Right atrium auricular region (tissue), 2 donors: Measurements from ENCODE around the gene ELF2. TPM values are rescaled to one million over a fixed set of nuclear protein-coding genes. Genes with fewer than 3 reads are reported as not detected.
"Not testable (repeated sequence)": the region's sequence is repeated elsewhere in the genome, so short reads cannot be mapped to it uniquely, and the experiment has no call there.

Source experiments
- DNase-seq: peaks from one replicate; pipeline ENCODE4 v3.0.0-alpha.2; 2019; ENCODE audit warnings: low spot score
- H3K27ac ChIP-seq, 2 donors: fragments of 200-600 bp; sonication (generic); 1 replicate in 1 of 2; 2 replicates in 1 of 2; pipeline ENCODE4 v1.5.1; 2016 to 2019
- H3K27me3 ChIP-seq, 2 donors: fragments of 200-600 bp; sonication (generic); one replicate each; pipeline versions ENCODE4 v1.5.1 to v1.6.0; 2017 to 2019
- H3K36me3 ChIP-seq: fragments of 200-600 bp; sonication (generic); one replicate; pipeline ENCODE4 v1.5.1; 2016
- H3K4me1 ChIP-seq, 2 donors: fragments of 200-600 bp; sonication (generic); one replicate each; pipeline versions ENCODE4 v1.5.1 to v1.6.0; 2017 to 2019
- H3K4me3 ChIP-seq, 2 donors: fragments of 200-600 bp; sonication (generic); 1 replicate in 1 of 2; 2 replicates in 1 of 2; pipeline ENCODE4 v1.5.1; 2017 to 2019; ENCODE audit warnings: mild to moderate bottlenecking in 1 of 2, moderate library complexity in 1 of 2
- H3K9me3 ChIP-seq, 2 donors: fragments of 200-600 bp; sonication (generic); one replicate each; pipeline ENCODE4 v1.5.1; 2019
- CTCF ChIP-seq, 2 donors: fragments of 200-600 bp; sonication (generic); IDR thresholded peaks; one replicate each; pipeline ENCODE4 v1.5.1; 2019; ENCODE audit warnings: antibody characterized with exemption in 2 of 2
- total RNA-seq, 2 donors: library from RNA; depleted of rRNA; stranded (reverse); fragments of >200 nt; gene quantifications; one replicate each; pipeline ENCODE4 v1.1.0, GENCODE V29; 2016

ELF2 gene
- total RNA-seq, 2 donors from 2014 or later: 32.2 to 32.3 TPM

DNA sequence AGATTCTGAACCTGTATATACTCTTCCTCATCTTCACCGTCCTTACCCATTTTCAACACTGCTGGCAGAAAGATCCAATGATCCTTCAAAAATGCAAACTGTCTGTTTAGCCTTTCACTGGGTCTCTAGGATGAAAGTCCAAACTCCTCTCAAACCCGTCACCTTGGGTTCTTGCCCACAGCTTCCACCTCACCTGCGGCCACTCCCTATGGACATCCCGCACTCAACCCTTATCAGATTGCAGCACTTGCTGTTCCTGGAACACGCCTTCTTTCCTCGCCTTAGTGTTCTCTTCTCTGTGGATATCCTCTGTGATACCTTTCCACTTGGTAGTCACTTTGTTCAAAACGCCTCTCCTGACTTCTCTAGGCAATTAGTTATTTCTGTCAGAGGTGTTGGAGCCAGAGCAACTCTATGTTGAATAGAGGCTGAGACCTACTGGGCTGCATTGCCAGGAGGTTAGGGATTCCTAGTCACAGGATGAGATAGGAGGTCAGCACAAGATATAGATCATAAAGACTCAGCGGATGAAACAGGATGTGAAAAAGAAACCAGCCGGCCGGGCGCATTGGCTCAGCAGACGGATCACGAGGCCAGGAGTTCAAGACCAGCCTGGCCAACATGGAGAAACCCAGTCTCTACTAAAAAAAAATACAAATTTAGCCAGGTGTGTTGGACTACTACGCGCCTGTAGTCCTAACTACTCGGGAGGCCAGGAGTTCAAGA is 165.6 kb downstream of the ELF2 start:
- Histone ChIP-seq H3K36me3 (no peaks in the 10 kb centered on the region), H3K27ac (no peak overlapping the region), H3K4me3 (no peak overlapping the region), H3K27me3 (no peaks in the 10 kb centered on the region), H3K9me3 (no peaks in the 10 kb centered on the region), H3K4me1 (peaks cover 0 to 14% of the 10 kb centered on the region in 2 donors)
- TF ChIP-seq CTCF (IDR thresholded peaks at IDR 0.05): no peak
- no peak for DNase-seq

GRCh38 chr4:139009702-139010101 is 167.3 kb downstream of the ELF2 start:
- no peak for TF ChIP-seq CTCF (IDR thresholded peaks at IDR 0.05)
- Histone ChIP-seq H3K4me3 (no peak overlapping the region), H3K4me1 (peaks cover 0 to 8% of the 10 kb centered on the region in 2 donors), H3K27me3 (no peaks in the 10 kb centered on the region), H3K27ac (no peak overlapping the region), H3K36me3 (no peaks in the 10 kb centered on the region), H3K9me3 (no peaks in the 10 kb centered on the region)
- no peak for DNase-seq

- H3K4me3 ChIP-seq, H3K36me3 ChIP-seq, H3K9me3 ChIP-seq, H3K27ac ChIP-seq, H3K27me3 ChIP-seq, H3K4me1 ChIP-seq, DNase-seq: not testable (repeated sequence)
Observed at GRCh38 chr4:139008278-139008677, 168.7 kb downstream of the ELF2 start.

- Histone ChIP-seq H3K9me3 (no peaks in the 10 kb centered on the region), H3K27me3 (no peaks in the 10 kb centered on the region), H3K4me1 (no peaks in the 10 kb centered on the region), H3K27ac (no peak overlapping the region), H3K36me3 (no peaks in the 10 kb centered on the region), H3K4me3 (no peak overlapping the region)
- no peak for TF ChIP-seq CTCF (IDR thresholded peaks at IDR 0.05)
- no peak for DNase-seq
Observed at GRCh38 chr4:139007640-139008039, 169.4 kb downstream of the ELF2 start.

Other genes with a start within 250 kb of the ELF2 start
- gene NOCT, start 161.4 kb downstream of the ELF2 start, total RNA-seq: 1 to 10 TPM; 6.7 to 6.8 TPM
- gene MGARP, start 103.0 kb upstream of the ELF2 start, total RNA-seq: 1 to 10 TPM; 4.3 to 7.1 TPM
- 10 to 100 TPM; 21.5 to 24.2 TPM for gene NAA15, start 124.3 kb upstream of the ELF2 start, total RNA-seq
- gene NDUFC1, start 125.3 kb upstream of the ELF2 start, total RNA-seq: 100 to 1,000 TPM in 1 of 2 donors, 10 to 100 TPM in 1; 96.1 to 118 TPM